Measurements from ENCODE around the gene HTRA3. TPM values are rescaled to one million over a fixed set of nuclear protein-coding genes. Genes with fewer than 3 reads are reported as not detected.
A peak's percentile ranks its signal among the peaks of the same experiment; 100 is the strongest.

HTRA3 gene
- total and polyA plus RNA-seq, 2 of the 4 experiments (the other 2 are of a cell fraction): 1.3 to 9.5 TPM

DNA sequence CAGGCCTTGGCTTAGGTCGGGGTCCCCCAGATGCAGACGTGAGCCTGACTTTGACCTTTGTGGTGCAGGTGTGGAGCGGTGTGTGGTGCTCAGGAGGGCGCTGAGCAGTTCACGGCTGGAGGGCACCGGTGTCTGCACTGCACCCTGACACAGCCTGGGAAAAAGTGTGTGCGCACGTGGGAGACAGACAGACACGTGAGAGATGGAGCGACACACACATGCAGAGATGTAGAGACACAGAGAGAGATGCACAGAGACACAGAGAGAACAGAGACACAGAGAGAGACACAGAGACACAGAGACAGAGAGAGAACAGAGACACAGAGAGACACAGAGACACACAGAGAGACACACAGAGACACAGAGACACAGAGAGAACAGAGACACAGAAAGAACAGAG lies 6.2 kb upstream of the HTRA3 start:
- no peak overlapping the region for H3K27ac ChIP-seq (ENCODE audit: insufficient read depth, low read length)
- no peak overlapping the region for H3K14ac ChIP-seq (replicated peaks; ENCODE audit: low read depth, low read length)
- no peak for TF ChIP-seq MAZ (IDR thresholded peaks at IDR 0.05; ENCODE audit: borderline replicate concordance, low read depth, low read length)
- H3K27me3 ChIP-seq (ENCODE audit: control insufficient read depth, insufficient read depth, low read length): peaks cover 2% of the 10 kb centered on the region; the same call in 1 of the 2 replicates
- H2BK5ac ChIP-seq (ENCODE audit: low read depth, low read length, poor library complexity, severe bottlenecking): no peak overlapping the region
- no peak overlapping the region for H3K18ac ChIP-seq (ENCODE audit: low read depth, low read length)
- no peak overlapping the region for H2AK9ac ChIP-seq (replicated peaks; ENCODE audit: low read depth, low read length, poor library complexity)
- no TSS peak for BruUV-seq (replicated peaks)
- no peaks in the 10 kb centered on the region for H3K9me3 ChIP-seq (ENCODE audit: control insufficient read depth, insufficient read depth, low read length)
- ATAC-seq (ENCODE audit: low read depth) (no peak), DNase-seq (no peak)
- peaks cover 4% of the 10 kb centered on the region; the same call in 1 of the 2 replicates for H4K20me1 ChIP-seq (ENCODE audit: insufficient read depth, low read length)
- 0 out of 2 replicates have a peak overlapping the region, but pooled peaks have one; percentile 34 for H2AK5ac ChIP-seq (ENCODE audit: low read depth, low read length)
- no peaks in the 10 kb centered on the region for H3K36me3 ChIP-seq (ENCODE audit: control insufficient read depth, insufficient read depth, low read length)
- in situ Hi-C loops (cut with MboI; ENCODE audit: low sequenced_read_pairs) (no loop called here), dilution Hi-C loops (cut with HindIII; ENCODE audit: low sequenced_read_pairs, unreplicated experiment) (no loop called here), intact Hi-C loops (cut with micrococcal nuclease) (no loop called here)
- no peak overlapping the region for H2BK15ac ChIP-seq (ENCODE audit: low read depth, low read length)
- H2AFZ ChIP-seq (replicated peaks; ENCODE audit: low read length, poor library complexity): peak overlapping the region; percentile 26
- H3K4me1 ChIP-seq (ENCODE audit: control insufficient read depth, insufficient read depth, low read length): peaks cover 7% of the 10 kb centered on the region
- no peak overlapping the region for H2BK20ac ChIP-seq (ENCODE audit: low read depth, low read length)
- no peak overlapping the region for H3K4ac ChIP-seq (ENCODE audit: low read depth, low read length)
- H4K91ac ChIP-seq (ENCODE audit: insufficient read depth, low read depth, low read length): no peak overlapping the region
- peaks cover 4% of the 10 kb centered on the region for H3K9me1 ChIP-seq (ENCODE audit: insufficient read depth, low read length)
- WGBS, 2 experiments (ENCODE audit: extremely low coverage in 2 of 2, insufficient read length in 1 of 2): 96% methylated on average over 9 of the region's 10 CpGs; no CpG with 5 or more reads in 1 of the 2 experiments
- no peak overlapping the region for H2BK120ac ChIP-seq (ENCODE audit: low read depth, low read length)
- H3K4me2 ChIP-seq (ENCODE audit: low read depth, low read length): no peak overlapping the region
- no peak overlapping the region for H3K23ac ChIP-seq (ENCODE audit: low read depth, low read length)
- CTCF ChIA-PET: no interaction called here
- POLR2A ChIA-PET (ENCODE audit: unreplicated experiment): no interaction called here
- no peak overlapping the region for H3K56ac ChIP-seq (ENCODE audit: extremely low read depth, insufficient read depth, low read length)
- no peak overlapping the region for H3K4me3 ChIP-seq (ENCODE audit: insufficient read depth, low read depth, low read length)
- H4K8ac ChIP-seq (ENCODE audit: low read depth in 2 of 2, low read length in 2 of 2): no peak overlapping the region
- H4K5ac ChIP-seq (ENCODE audit: low read depth, low read length): no peak overlapping the region
- no peaks in the 10 kb centered on the region for H3K79me1 ChIP-seq (ENCODE audit: low read depth in 1 of 2, low read length in 2 of 2)
- no peak overlapping the region for H3K9ac ChIP-seq (ENCODE audit: low read depth, low read length)

Measured in IMR-90 (cell line).